Liver (tissue), 9 donors: ENCODE measurements around the gene TBC1D12. TPM values are rescaled to one million over a fixed set of nuclear protein-coding genes. Genes with fewer than 3 reads are reported as not detected.

Experiments used
- DNase-seq: peaks from one replicate; pipeline ENCODE4 v3.0.0-alpha.2; 2017; ENCODE audit warnings: low spot score
- H3K27ac ChIP-seq, 2 donors: one replicate each; pipeline ENCODE4 v1.7.0; 2013; ENCODE audit warnings: inconsistent platforms in 2 of 2, low read length in 2 of 2, control low read depth in 1 of 2, low read depth in 1 of 2, mild to moderate bottlenecking in 1 of 2
- H3K27me3 ChIP-seq, 4 donors: one replicate each; pipeline versions ENCODE4 v1.6.1 to v1.7.0; 2013; ENCODE audit warnings: low read length in 3 of 4, inconsistent platforms in 1 of 4, mild to moderate bottlenecking in 1 of 4, moderate library complexity in 1 of 4; ENCODE audit not compliant: control insufficient read depth in 4 of 4, insufficient read depth in 4 of 4
- H3K36me3 ChIP-seq, 4 donors: one replicate each; pipeline versions ENCODE4 v1.6.1 to v1.7.0; 2013; ENCODE audit warnings: low read length in 3 of 4, mild to moderate bottlenecking in 3 of 4, low read depth in 1 of 4, moderate library complexity in 1 of 4; ENCODE audit not compliant: control insufficient read depth in 4 of 4, insufficient read depth in 3 of 4
- H3K4me1 ChIP-seq, 4 donors: one replicate each; pipeline versions ENCODE4 v1.6.1 to v1.7.0; 2013; ENCODE audit warnings: low read length in 3 of 4, mild to moderate bottlenecking in 3 of 4, moderate library complexity in 1 of 4; ENCODE audit not compliant: control insufficient read depth in 4 of 4, insufficient read depth in 4 of 4
- H3K4me3 ChIP-seq, 3 donors: one replicate each; pipeline versions ENCODE4 v1.6.1 to v1.7.0; 2013; ENCODE audit warnings: low read length in 3 of 3, control low read depth in 1 of 3, low read depth in 1 of 3, mild to moderate bottlenecking in 1 of 3
- H3K9ac ChIP-seq, 2 donors: one replicate each; pipeline ENCODE4 v1.7.0; 2013; ENCODE audit warnings: low read length in 2 of 2, mild to moderate bottlenecking in 2 of 2, moderate library complexity in 2 of 2, control low read depth in 1 of 2, low read depth in 1 of 2
- H3K9me3 ChIP-seq, 4 donors: one replicate each; pipeline versions ENCODE4 v1.6.1 to v1.7.0; 2013; ENCODE audit warnings: low read length in 3 of 4; ENCODE audit not compliant: control insufficient read depth in 4 of 4
- ATF3 ChIP-seq: IDR thresholded peaks from 2 replicates; pipeline ENCODE4 v1.6.1; 2016; ENCODE audit warnings: antibody characterized with exemption
- CTCF ChIP-seq: fragments of 150-350 bp; IDR thresholded peaks from 2 replicates; pipeline ENCODE4 v1.5.1; 2017; ENCODE audit warnings: improper control_type of control experiment, low read depth, low read length; ENCODE audit not compliant: missing input control
- EGR1 ChIP-seq, 2 donors: IDR thresholded peaks; 2 replicates each; pipeline ENCODE4 v1.6.1; 2016 to 2018; ENCODE audit warnings: antibody characterized with exemption in 2 of 2, low read depth in 2 of 2
- FOXA1 ChIP-seq: IDR thresholded peaks from 2 replicates; pipeline ENCODE4 v1.6.1; 2016; ENCODE audit warnings: antibody characterized with exemption
- FOXA2 ChIP-seq: IDR thresholded peaks from 2 replicates; pipeline ENCODE4 v1.6.1; 2016; ENCODE audit warnings: antibody characterized with exemption
- GABPA ChIP-seq, 2 donors: IDR thresholded peaks in 1 of 2; conservative IDR thresholded peaks in 1 of 2; 2 replicates each; pipeline ENCODE4 v1.6.1; 2016; ENCODE audit warnings: antibody characterized with exemption in 2 of 2, mild to moderate bottlenecking in 1 of 2, moderate library complexity in 1 of 2
- HNF4A ChIP-seq, 2 donors: conservative IDR thresholded peaks; 2 replicates each; pipeline ENCODE4 v1.6.1; 2016; ENCODE audit warnings: antibody characterized with exemption in 2 of 2, mild to moderate bottlenecking in 2 of 2
- HNF4G ChIP-seq: IDR thresholded peaks from 2 replicates; pipeline ENCODE4 v1.6.1; 2016; ENCODE audit warnings: antibody characterized with exemption
- JUND ChIP-seq, 2 donors: IDR thresholded peaks; 2 replicates each; pipeline ENCODE4 v1.6.1; 2016; ENCODE audit warnings: antibody characterized with exemption in 2 of 2
- MAX ChIP-seq: IDR thresholded peaks from 2 replicates; pipeline ENCODE4 v1.6.1; 2016; ENCODE audit warnings: antibody characterized with exemption
- NR2F2 ChIP-seq: IDR thresholded peaks from 2 replicates; pipeline ENCODE4 v1.6.1; 2016; ENCODE audit warnings: antibody characterized with exemption
- RAD21 ChIP-seq, 2 donors: IDR thresholded peaks; 2 replicates each; pipeline ENCODE4 v1.6.1; 2016; ENCODE audit warnings: antibody characterized with exemption in 2 of 2, mild to moderate bottlenecking in 2 of 2
- REST ChIP-seq: IDR thresholded peaks from 2 replicates; pipeline ENCODE4 v1.6.1; 2016; ENCODE audit warnings: antibody characterized with exemption, mild to moderate bottlenecking
- RXRA ChIP-seq, 2 donors: IDR thresholded peaks; 2 replicates each; pipeline ENCODE4 v1.6.1; 2017 to 2018; ENCODE audit warnings: antibody characterized with exemption in 2 of 2, mild to moderate bottlenecking in 1 of 2
- SP1 ChIP-seq: IDR thresholded peaks from 2 replicates; pipeline ENCODE4 v1.6.1; 2018; ENCODE audit warnings: antibody characterized with exemption, mild to moderate bottlenecking
- TAF1 ChIP-seq: conservative IDR thresholded peaks from 2 replicates; pipeline ENCODE4 v1.6.1; 2016; ENCODE audit warnings: antibody characterized with exemption, mild to moderate bottlenecking
- YY1 ChIP-seq: IDR thresholded peaks from 2 replicates; pipeline ENCODE4 v1.6.1; 2016; ENCODE audit warnings: antibody characterized with exemption, mild to moderate bottlenecking
- ZBTB33 ChIP-seq: IDR thresholded peaks from 2 replicates; pipeline ENCODE4 v1.6.1; 2016; ENCODE audit warnings: antibody characterized with exemption
- WGBS: extraction: QIAGEN DNeasy Blood & Tissue Kit; methylation state at CpG from one replicate; pipeline ENCODE4 v1.1.7; 2013; 5-methylcytosine and 5-hydroxymethylcytosine counted together
- polyA plus RNA-seq, 2 donors: library from polyadenylated mRNA; stranded (reverse) in 1 of 2; unstranded in 1 of 2; fragments of 200-250 nt in 1 of 2; fragments of >200 nt in 1 of 2; fragmentation: Nextera tagmentation in 1 of 2; extraction: Ambion mirVana in 1 of 2; gene quantifications; one replicate each; pipeline versions ENCODE4 v1.2.1 to v1.2.3, GENCODE V29; 2013 to 2015
- total RNA-seq, 2 donors: library from RNA; depleted of rRNA; stranded (reverse); fragments of >200 nt; gene quantifications; one replicate each; pipeline ENCODE4 v1.2.3, GENCODE V29; 2014
- donor health status: healthy.
- donor health status: healthy.
- donor health status: healthy.
- donor health status: healthy.
- donor health status: healthy.

Gene TBC1D12
- total and polyA plus RNA-seq, 4 donors = 2.6 to 7.5 (median 5.0) TPM

GRCh38 chr10:94376865-94377264 lies 25.5 kb upstream of the TBC1D12 start:
- Histone ChIP-seq H3K4me3 (no peak overlapping the region), H3K36me3 (no peaks in the 10 kb centered on the region), H3K4me1 (no peaks in the 10 kb centered on the region), H3K9ac (no peak overlapping the region), H3K9me3 (no peaks in the 10 kb centered on the region), H3K27ac (no peak overlapping the region), H3K27me3 (no peaks in the 10 kb centered on the region)
- 82% methylated on average over 2 of the region's 2 CpGs for WGBS
- DNase-seq = no peak
- no peak for TF ChIP-seq SP1
- no peak for TF ChIP-seq RXRA (IDR thresholded peaks at IDR 0.05)
- TF ChIP-seq GABPA (IDR thresholded peaks at IDR 0.05 in 1 of 2, conservative IDR thresholded peaks at IDR 0.05 in 1 of 2) = no peak
- TF ChIP-seq JUND (IDR thresholded peaks at IDR 0.05) = no peak
- no peak for TF ChIP-seq FOXA1
- no peak for TF ChIP-seq HNF4G
- no peak for TF ChIP-seq TAF1
- no peak for TF ChIP-seq ATF3
- no peak for TF ChIP-seq RAD21 (IDR thresholded peaks at IDR 0.05)
- no peak for TF ChIP-seq NR2F2
- TF ChIP-seq CTCF = no peak
- no peak for TF ChIP-seq REST
- TF ChIP-seq HNF4A (conservative IDR thresholded peaks at IDR 0.05) = no peak
- TF ChIP-seq ZBTB33 = no peak
- no peak for TF ChIP-seq YY1
- TF ChIP-seq EGR1 (IDR thresholded peaks at IDR 0.05; ENCODE audit: low read depth in 2 of 2) = no peak
- TF ChIP-seq MAX = no peak
- TF ChIP-seq FOXA2 = no peak
